Panc1 (cell line): ENCODE measurements around the gene PRAMEF17. TPM values are rescaled to one million over a fixed set of nuclear protein-coding genes. Genes with fewer than 3 reads are reported as not detected.
"Not testable (repeated sequence)": the region's sequence is repeated elsewhere in the genome, so short reads cannot be mapped to it uniquely, and the experiment has no call there.

Experiments used
- ATAC-seq: fragments of 200-7000 bp; cut with Tn5 transposase; 2 replicates; pipeline ENCODE4 v1.9.1; 2020; ENCODE audit warnings: mild to moderate bottlenecking, moderate library complexity
- BruUV-seq: library from RNA; stranded (reverse); fragments of 400-500 nt; replicated peaks from 2 replicates; lab custom pipeline; 2021; lab: Mats Ljungman, UMichigan
- CTCF ChIA-PET: fragments of 300-600 bp; sonication (Branson Sonifier 250); formaldehyde crosslinking; loops from one replicate; lab custom pipeline; 2022; ENCODE audit warnings: antibody characterized with exemption; lab: Charles Lee
- POLR2A ChIA-PET: fragments of 300-600 bp; sonication (Branson Sonifier 250); formaldehyde crosslinking; loops from one replicate; lab custom pipeline; 2022; ENCODE audit warnings: antibody characterized with exemption; lab: Charles Lee
- DNase-seq: peaks from one replicate; pipeline ENCODE4 v3.0.0-alpha.2; 2010; ENCODE audit warnings: low read depth, low spot score
- H3K27ac ChIP-seq: 2 replicates; pipeline ENCODE4 v1.5.1; 2011; ENCODE audit warnings: mild to moderate bottlenecking, low read length, inconsistent platforms
- H3K27me3 ChIP-seq: fragments of 200-500 bp; sonication (Bioruptor generic); 2 replicates; pipeline ENCODE4 v1.6.0; 2014; ENCODE audit warnings: low read length, inconsistent platforms; ENCODE audit not compliant: control insufficient read depth, insufficient read depth
- H3K36me3 ChIP-seq: fragments of 200-500 bp; sonication (Bioruptor generic); 2 replicates; pipeline ENCODE4 v1.5.1; 2014; ENCODE audit warnings: inconsistent platforms, mild to moderate bottlenecking, low read length, moderate library complexity; ENCODE audit not compliant: control insufficient read depth, insufficient read depth
- H3K4me1 ChIP-seq: 2 replicates; pipeline ENCODE4 v1.5.1; 2011; ENCODE audit warnings: inconsistent platforms, mild to moderate bottlenecking, low read length, moderate library complexity; ENCODE audit not compliant: control insufficient read depth, insufficient read depth
- H3K4me3 ChIP-seq, 2 experiments: 2 replicates each; pipeline ENCODE4 v1.5.1; 2011 to 2012; ENCODE audit warnings: low read depth in 2 of 2, low read length in 2 of 2, mild to moderate bottlenecking in 2 of 2, inconsistent platforms in 1 of 2, moderate library complexity in 1 of 2
- H3K9me3 ChIP-seq: fragments of 200-500 bp; sonication (Bioruptor generic); 2 replicates; pipeline ENCODE4 v1.5.1; 2014; ENCODE audit warnings: low read depth, mild to moderate bottlenecking, inconsistent platforms, low read length, moderate library complexity; ENCODE audit not compliant: control insufficient read depth, insufficient read depth
- CTCF ChIP-seq: fragments of 450-650 bp; IDR thresholded peaks from 2 replicates; pipeline ENCODE4 v1.5.1; 2017; ENCODE audit warnings: mild to moderate bottlenecking
- POLR2AphosphoS5 ChIP-seq: IDR thresholded peaks from 2 replicates; pipeline ENCODE4 v1.6.1; 2012; ENCODE audit warnings: mild to moderate bottlenecking, low read depth, low read length, moderate library complexity
- REST ChIP-seq, 2 experiments: IDR thresholded peaks; 2 replicates each; pipeline ENCODE4 v1.6.1; 2011 to 2012; ENCODE audit warnings: low read depth in 2 of 2, control low read depth in 1 of 2, low read length in 1 of 2, mild to moderate bottlenecking in 1 of 2, moderate library complexity in 1 of 2; ENCODE audit not compliant: insufficient read depth in 1 of 2
- SIN3A ChIP-seq: IDR thresholded peaks from 2 replicates; pipeline ENCODE4 v1.6.1; 2012; ENCODE audit warnings: low read depth, mild to moderate bottlenecking, low read length, moderate library complexity, borderline replicate concordance; ENCODE audit not compliant: insufficient read depth
- TCF7L2 ChIP-seq: IDR thresholded peaks from 2 replicates; pipeline ENCODE4 v1.6.1; 2011; ENCODE audit warnings: mild to moderate bottlenecking, low read depth, low read length, inconsistent platforms
- in situ Hi-C: cut with HindIII; loops from 2 replicates; pipeline ENCODE4 v1.10.0; 2016; ENCODE audit warnings: low sequenced_read_pairs, low pct_unique_long_range_greater_than_20kb
- intact Hi-C: fragments of 100-400 bp; cut with micrococcal nuclease; formaldehyde crosslinking; loops from one replicate; pipeline ENCODE4 v1.10.0; 2022; ENCODE audit not compliant: unreplicated experiment
- total RNA-seq: library from RNA; stranded (reverse); gene quantifications from one replicate; pipeline ENCODE4 v1.2.1, GENCODE V29; 2021; ENCODE audit not compliant: unreplicated experiment

Gene PRAMEF17
- total RNA-seq, 1 experiment from 2014 or later: not detected

- H3K9me3 ChIP-seq, H3K27ac ChIP-seq, H3K4me3 ChIP-seq, in situ Hi-C loops, BruUV-seq, CTCF ChIA-PET, H3K36me3 ChIP-seq, H3K4me1 ChIP-seq, intact Hi-C loops, DNase-seq, ATAC-seq, H3K27me3 ChIP-seq: not testable (repeated sequence)
- POLR2A ChIA-PET: interaction anchor here (0.6 kb wide), 1 partner anchor 45 kb away, joined by 4 read pairs; no protein-coding TSS in a partner anchor
Observed at GRCh38 chr1:13380380-13380779, 9.1 kb upstream of the PRAMEF17 start.

- H3K4me3 ChIP-seq, H3K9me3 ChIP-seq, H3K36me3 ChIP-seq, H3K27me3 ChIP-seq, POLR2A ChIA-PET, DNase-seq, CTCF ChIA-PET, in situ Hi-C loops, H3K27ac ChIP-seq, ATAC-seq, intact Hi-C loops, H3K4me1 ChIP-seq, BruUV-seq: not testable (repeated sequence)
Observed at GRCh38 chr1:13393004-13393403, 3.6 kb downstream of the PRAMEF17 start.

GRCh38 chr1:13394761-13395160 is 5.3 kb downstream of the PRAMEF17 start:
- DNase-seq, ATAC-seq, POLR2A ChIA-PET, H3K4me3 ChIP-seq, H3K9me3 ChIP-seq, H3K4me1 ChIP-seq, H3K36me3 ChIP-seq, in situ Hi-C loops, H3K27ac ChIP-seq, BruUV-seq, CTCF ChIA-PET, H3K27me3 ChIP-seq, intact Hi-C loops: not testable (repeated sequence)

GRCh38 chr1:13395311-13395710 is 5.9 kb downstream of the PRAMEF17 start:
- H3K27ac ChIP-seq, H3K36me3 ChIP-seq, H3K4me3 ChIP-seq, BruUV-seq, ATAC-seq, H3K27me3 ChIP-seq, H3K9me3 ChIP-seq, H3K4me1 ChIP-seq, POLR2A ChIA-PET, DNase-seq, CTCF ChIA-PET, intact Hi-C loops, in situ Hi-C loops: not testable (repeated sequence)

GRCh38 chr1:13407811-13408210 is 18.4 kb downstream of the PRAMEF17 start:
- intact Hi-C loops (no loop called here), in situ Hi-C loops (no loop called here)
- H3K27me3 ChIP-seq: no peaks in the 10 kb centered on the region
- CTCF ChIA-PET: no interaction called here
- no peak overlapping the region for H3K27ac ChIP-seq
- no peak overlapping the region for H3K4me3 ChIP-seq
- POLR2A ChIA-PET: no interaction called here
- no TSS peak for BruUV-seq
- H3K9me3 ChIP-seq: no peaks in the 10 kb centered on the region
- no peak for DNase-seq
- no peak for ATAC-seq
- H3K4me1 ChIP-seq: no peaks in the 10 kb centered on the region
- H3K36me3 ChIP-seq: no peaks in the 10 kb centered on the region
- no peak for TF ChIP-seq POLR2AphosphoS5
- TF ChIP-seq REST (IDR thresholded peaks at IDR 0.05; ENCODE audit: insufficient read depth in 1 of 2, low read depth in 2 of 2, low read length in 1 of 2): no peak
- TF ChIP-seq TCF7L2: no peak
- no peak for TF ChIP-seq SIN3A
- no peak for TF ChIP-seq CTCF
